H9 (cell line): ENCODE measurements around the gene ZNF746. TPM values are rescaled to one million over a fixed set of nuclear protein-coding genes. Genes with fewer than 3 reads are reported as not detected.

Experiments
- DNase-seq: peaks from one replicate; pipeline ENCODE4 v3.0.0-alpha.2; 2017
- H2AFZ ChIP-seq: one replicate; pipeline ENCODE4 v1.6.1; 2013; ENCODE audit warnings: mild to moderate bottlenecking, low read length, control low read depth, moderate library complexity
- H2AK5ac ChIP-seq: 2 replicates; pipeline ENCODE4 v1.6.1; 2013; ENCODE audit warnings: low read length, control low read depth, mixed read lengths; ENCODE audit not compliant: insufficient read length
- H2BK120ac ChIP-seq: one replicate; pipeline ENCODE4 v1.6.1; 2013; ENCODE audit warnings: low read depth, mild to moderate bottlenecking, low read length, control low read depth, inconsistent platforms; ENCODE audit not compliant: poor library complexity, severe bottlenecking
- H2BK12ac ChIP-seq: 2 replicates; pipeline ENCODE4 v1.6.1; 2013; ENCODE audit warnings: low read length, control low read depth, mixed read lengths, low read depth; ENCODE audit not compliant: insufficient read length
- H2BK15ac ChIP-seq: 2 replicates; pipeline ENCODE4 v1.6.1; 2013; ENCODE audit warnings: low read depth, low read length, control low read depth
- H2BK20ac ChIP-seq: one replicate; pipeline ENCODE4 v1.6.1; 2013; ENCODE audit warnings: low read depth, mild to moderate bottlenecking, low read length, control low read depth, inconsistent platforms; ENCODE audit not compliant: poor library complexity, severe bottlenecking
- H2BK5ac ChIP-seq: 2 replicates; pipeline ENCODE4 v1.6.1; 2013; ENCODE audit warnings: low read length, control low read depth, mixed read lengths; ENCODE audit not compliant: insufficient read length
- H3K14ac ChIP-seq: 2 replicates; pipeline ENCODE4 v1.6.1; 2013; ENCODE audit warnings: low read length, control low read depth; ENCODE audit not compliant: insufficient read depth
- H3K18ac ChIP-seq: 2 replicates; pipeline ENCODE4 v1.6.1; 2013; ENCODE audit warnings: low read depth, mild to moderate bottlenecking, mixed read lengths, low read length, control low read depth; ENCODE audit not compliant: insufficient read length
- H3K23ac ChIP-seq: 2 replicates; pipeline ENCODE4 v1.6.1; 2013; ENCODE audit warnings: low read length, control low read depth, mixed read lengths, low read depth; ENCODE audit not compliant: insufficient read length
- H3K23me2 ChIP-seq: 2 replicates; pipeline ENCODE4 v1.6.1; 2013; ENCODE audit warnings: low read depth, mild to moderate bottlenecking, mixed read lengths, low read length, control low read depth; ENCODE audit not compliant: insufficient read length, poor library complexity, severe bottlenecking
- H3K27ac ChIP-seq: 2 replicates; pipeline ENCODE4 v1.5.1; 2013; ENCODE audit warnings: low read length, control low read depth, mixed read lengths, low read depth; ENCODE audit not compliant: insufficient read length
- H3K27me3 ChIP-seq: 2 replicates; pipeline ENCODE4 v1.6.1; 2013; ENCODE audit warnings: low read length, control low read depth, inconsistent platforms; ENCODE audit not compliant: insufficient read depth
- H3K4ac ChIP-seq: 2 replicates; pipeline ENCODE4 v1.6.1; 2013; ENCODE audit warnings: low read depth, mild to moderate bottlenecking, control low read depth, inconsistent platforms, low read length, moderate library complexity
- H3K4me1 ChIP-seq: 2 replicates; pipeline ENCODE4 v1.6.1; 2013; ENCODE audit warnings: low read length, control low read depth, inconsistent platforms; ENCODE audit not compliant: insufficient read depth
- H3K4me2 ChIP-seq: 2 replicates; pipeline ENCODE4 v1.6.1; 2013; ENCODE audit warnings: low read length, control low read depth, mixed read lengths; ENCODE audit not compliant: insufficient read length, insufficient read depth
- H3K56ac ChIP-seq: 2 replicates; pipeline ENCODE4 v1.6.1; 2013; ENCODE audit warnings: low read depth, mild to moderate bottlenecking, mixed read lengths, low read length, control low read depth; ENCODE audit not compliant: insufficient read length
- H3K79me1 ChIP-seq: 2 replicates; pipeline ENCODE4 v1.6.1; 2013; ENCODE audit warnings: low read depth, mild to moderate bottlenecking, moderate library complexity, low read length, control low read depth, inconsistent platforms; ENCODE audit not compliant: insufficient read depth, poor library complexity, severe bottlenecking
- H3K79me2 ChIP-seq: 2 replicates; pipeline ENCODE4 v1.6.1; 2013; ENCODE audit warnings: low read length, control low read depth, inconsistent platforms; ENCODE audit not compliant: insufficient read depth
- H3K9ac ChIP-seq: 2 replicates; pipeline ENCODE4 v1.6.1; 2013; ENCODE audit warnings: low read length, control low read depth, mixed read lengths; ENCODE audit not compliant: insufficient read length; ENCODE audit errors: extremely low read depth
- H3K9me3 ChIP-seq: one replicate; pipeline ENCODE4 v1.6.1; 2013; ENCODE audit warnings: low read depth, low read length, inconsistent platforms; ENCODE audit not compliant: control insufficient read depth
- H3T11ph ChIP-seq: one replicate; pipeline ENCODE4 v1.6.1; 2013; ENCODE audit warnings: mild to moderate bottlenecking, low read length, control low read depth, inconsistent platforms
- H4K20me1 ChIP-seq: one replicate; pipeline ENCODE4 v1.6.1; 2013; ENCODE audit not compliant: control insufficient read depth, insufficient read length, insufficient read depth
- H4K5ac ChIP-seq: 2 replicates; pipeline ENCODE4 v1.6.1; 2013; ENCODE audit warnings: low read depth, mild to moderate bottlenecking, mixed read lengths, low read length, control low read depth; ENCODE audit not compliant: insufficient read length
- H4K8ac ChIP-seq: replicated peaks from 2 replicates; pipeline ENCODE4 v1.6.1; 2013; ENCODE audit warnings: low read length, control low read depth, mixed read lengths, low read depth; ENCODE audit not compliant: insufficient read length
- H4K91ac ChIP-seq: 2 replicates; pipeline ENCODE4 v1.6.1; 2013; ENCODE audit warnings: low read depth, mild to moderate bottlenecking, moderate library complexity, mixed read lengths, low read length, control low read depth; ENCODE audit not compliant: insufficient read length
- H3K27ac Mint-ChIP-seq, 3 experiments: 2 replicates in 2 of 3; 3 replicates in 1 of 3; pipeline ENCODE4 v1.8.0; 2020 to 2021; ENCODE audit warnings: mixed read lengths in 3 of 3, mild to moderate bottlenecking in 1 of 3, moderate library complexity in 1 of 3
- H3K27me3 Mint-ChIP-seq: 2 replicates; pipeline ENCODE4 v1.8.0; 2021; ENCODE audit warnings: low read depth, mild to moderate bottlenecking, moderate library complexity, mixed read lengths
- H3K36me3 Mint-ChIP-seq, 3 experiments: 2 replicates in 2 of 3; 3 replicates in 1 of 3; pipeline ENCODE4 v1.8.0; 2020 to 2021; ENCODE audit warnings: low read depth in 3 of 3, mixed read lengths in 3 of 3; ENCODE audit not compliant: insufficient read depth in 1 of 3
- H3K4me1 Mint-ChIP-seq, 2 experiments: 2 replicates each; pipeline ENCODE4 v1.8.0; 2020; ENCODE audit warnings: mixed read lengths in 2 of 2
- H3K4me3 Mint-ChIP-seq, 2 experiments: 2 replicates in 1 of 2; 3 replicates in 1 of 2; pipeline ENCODE4 v1.8.0; 2020 to 2021; ENCODE audit warnings: mild to moderate bottlenecking in 2 of 2, mixed read lengths in 2 of 2, moderate library complexity in 1 of 2
- H3K9me3 Mint-ChIP-seq, 2 experiments: 2 replicates in 1 of 2; 3 replicates in 1 of 2; pipeline ENCODE4 v1.8.0; 2020; ENCODE audit warnings: mild to moderate bottlenecking in 2 of 2, mixed read lengths in 2 of 2, moderate library complexity in 1 of 2
- CTCF ChIP-seq: fragments of 200-600 bp; sonication (generic); conservative IDR thresholded peaks from 3 replicates; pipeline ENCODE4 v1.8.0; 2021; ENCODE audit warnings: antibody characterized with exemption, mild to moderate bottlenecking
- WGBS: extraction: QIAGEN DNeasy Blood & Tissue Kit; methylation state at CpG from one replicate; pipeline ENCODE4 v1.1.7; 2013; ENCODE audit warnings: missing lambda C conversion rate, low lambda C conversion rate, mixed read lengths; ENCODE audit not compliant: insufficient read length; ENCODE audit errors: extremely low coverage; 5-methylcytosine and 5-hydroxymethylcytosine counted together
- total RNA-seq: library from RNA; stranded (reverse); gene quantifications from 2 replicates; pipeline ENCODE4 v1.2.1, GENCODE V29; 2021

Gene ZNF746
- total RNA-seq, 1 experiment from 2014 or later, result 26.7 TPM

- H3K9ac ChIP-seq, result no peak overlapping the region
- H3K27ac Mint-ChIP-seq, result no peak overlapping the region
These were observed 34.0 kb downstream of the ZNF746 start for GRCh38 chr7:149463500-149464161.

More at GRCh38 chr7:149463500-149464161, 34.0 kb downstream of the ZNF746 start:
- no peak overlapping the region for H4K91ac ChIP-seq
- H3K4me1 Mint-ChIP-seq, result peaks cover 7 to 17% of the 10 kb centered on the region in 2 experiments
- H3K79me2 ChIP-seq, result no peaks in the 10 kb centered on the region
- no peak overlapping the region for H4K5ac ChIP-seq
- H3K27me3 ChIP-seq, result no peaks in the 10 kb centered on the region; the same call in 1 of the 2 replicates
- no peak overlapping the region for H2AFZ ChIP-seq
- WGBS, result no CpG with 5 or more reads among the region's 1 CpG
- H3K4me1 ChIP-seq, result no peaks in the 10 kb centered on the region
- DNase-seq, result no peak
- no peaks in the 10 kb centered on the region for H3K9me3 ChIP-seq
- H3K4ac ChIP-seq, result no peak overlapping the region
- H2AK5ac ChIP-seq, result no peak overlapping the region
- H2BK5ac ChIP-seq, result no peak overlapping the region
- H2BK20ac ChIP-seq, result no peak overlapping the region
- no peak overlapping the region for H3K14ac ChIP-seq
- H3K56ac ChIP-seq, result no peak overlapping the region
- no peak for TF ChIP-seq CTCF
- no peak overlapping the region for H3K18ac ChIP-seq
- no peaks in the 10 kb centered on the region for H3K79me1 ChIP-seq
- no peak overlapping the region for H2BK120ac ChIP-seq
- H3K27me3 Mint-ChIP-seq, result peaks cover 32% of the 10 kb centered on the region
- no peak overlapping the region for H3T11ph ChIP-seq
- peaks cover 11 to 19% of the 10 kb centered on the region in 2 experiments for H3K9me3 Mint-ChIP-seq
- H3K36me3 Mint-ChIP-seq, result peaks cover 2 to 16% (median 9%) of the 10 kb centered on the region in 3 experiments; a peak in 4 of 7 replicates
- H3K23ac ChIP-seq, result no peak overlapping the region
- no peak overlapping the region for H3K27ac ChIP-seq
- H3K23me2 ChIP-seq, result peaks cover 8% of the 10 kb centered on the region
- no peak overlapping the region for H4K8ac ChIP-seq
- no peak overlapping the region for H3K4me2 ChIP-seq
- H2BK15ac ChIP-seq, result no peak overlapping the region
- H3K4me3 Mint-ChIP-seq, result no peak overlapping the region
- no peaks in the 10 kb centered on the region for H4K20me1 ChIP-seq
- H2BK12ac ChIP-seq, result no peak overlapping the region
